HUES48 (cell line): ENCODE measurements around the gene APBB2.

Experiments
- H3K27ac ChIP-seq: one replicate; pipeline ENCODE4 v1.7.0; 2013; ENCODE audit warnings: low read depth, low read length, inconsistent platforms
- H3K27me3 ChIP-seq: 2 replicates; pipeline ENCODE4 v1.6.1; 2013; ENCODE audit warnings: mild to moderate bottlenecking, low read length; ENCODE audit not compliant: control insufficient read depth, insufficient read depth
- H3K36me3 ChIP-seq: 2 replicates; pipeline ENCODE4 v1.6.1; 2013; ENCODE audit warnings: low read length; ENCODE audit not compliant: control insufficient read depth, insufficient read depth
- H3K4me1 ChIP-seq: 2 replicates; pipeline ENCODE4 v1.6.1; 2013; ENCODE audit warnings: mild to moderate bottlenecking, low read length; ENCODE audit not compliant: control insufficient read depth, insufficient read depth
- H3K4me3 ChIP-seq: 2 replicates; pipeline ENCODE4 v1.5.1; 2013; ENCODE audit warnings: mild to moderate bottlenecking, low read depth, low read length
- H3K9ac ChIP-seq: 2 replicates; pipeline ENCODE4 v1.6.1; 2013; ENCODE audit warnings: mild to moderate bottlenecking, low read depth, low read length, moderate library complexity
- H3K9me3 ChIP-seq: 2 replicates; pipeline ENCODE4 v1.6.1; 2013; ENCODE audit warnings: low read length; ENCODE audit not compliant: control insufficient read depth, insufficient read depth

Gene APBB2

GRCh38 chr4:41214136-41214824 is at the start of gene APBB2:
TSS of gene APBB2 (minus strand) at chr4:41214542. CDS start at chr4:41033254, 181,288 bp downstream.
- peaks cover 22% of the 10 kb centered on the region for H3K4me1 ChIP-seq
- H3K4me3 ChIP-seq: peak within 1 kb of the TSS; percentile 83
- H3K27ac ChIP-seq: peak within 1 kb of the TSS; percentile 85
- peaks cover 10% of the 10 kb centered on the region for H3K27me3 ChIP-seq
- H3K9me3 ChIP-seq: no peaks in the 10 kb centered on the region
- H3K9ac ChIP-seq: peak within 1 kb of the TSS; percentile 71
- H3K36me3 ChIP-seq: no peaks in the 10 kb centered on the region

- peaks cover 95% of the 10 kb centered on the region for H3K36me3 ChIP-seq
- H3K4me3 ChIP-seq: no peak overlapping the region
- H3K9me3 ChIP-seq: no peaks in the 10 kb centered on the region
- H3K4me1 ChIP-seq: peaks cover 14% of the 10 kb centered on the region
- H3K27me3 ChIP-seq: no peaks in the 10 kb centered on the region
- H3K9ac ChIP-seq: no peak overlapping the region
- H3K27ac ChIP-seq: no peak overlapping the region
These were observed 47.9 kb upstream of the APBB2 start for GRCh38 chr4:41262198-41262597.

DNA sequence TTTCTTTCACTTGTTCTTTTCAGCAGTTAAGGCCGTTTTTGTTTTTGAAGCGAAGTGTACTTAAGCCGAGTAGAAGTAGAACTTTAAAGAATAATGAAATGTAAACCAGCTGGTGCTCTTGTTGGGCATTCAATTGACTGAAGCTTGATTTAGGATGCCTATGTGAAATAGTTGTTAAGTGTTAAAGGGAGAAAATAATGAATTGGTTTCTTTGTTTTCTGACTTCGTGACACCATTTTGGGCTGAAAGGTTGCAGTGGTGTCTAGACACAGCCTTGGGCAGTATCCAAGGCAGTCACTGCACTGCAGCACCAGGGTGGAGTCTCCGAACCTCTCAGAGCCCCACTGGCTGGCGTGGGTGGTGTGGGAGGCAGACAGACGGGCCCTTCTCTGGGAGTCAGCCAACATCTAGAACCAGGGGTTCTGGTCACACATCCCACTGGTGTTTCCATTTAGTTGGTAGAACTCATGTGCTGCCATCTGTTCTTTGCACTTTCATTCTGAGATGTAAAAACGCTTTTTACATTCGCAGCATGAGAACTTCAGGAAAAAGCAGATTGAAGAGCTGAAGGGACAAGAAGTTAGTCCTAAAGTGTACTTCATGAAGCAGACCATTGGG is 45.9 kb upstream of the APBB2 start:
- Histone ChIP-seq H3K9me3 (no peaks in the 10 kb centered on the region), H3K9ac (no peak overlapping the region), H3K27ac (no peak overlapping the region), H3K27me3 (no peaks in the 10 kb centered on the region), H3K36me3 (peaks cover 76% of the 10 kb centered on the region), H3K4me1 (peaks cover 22% of the 10 kb centered on the region), H3K4me3 (no peak overlapping the region)

DNA sequence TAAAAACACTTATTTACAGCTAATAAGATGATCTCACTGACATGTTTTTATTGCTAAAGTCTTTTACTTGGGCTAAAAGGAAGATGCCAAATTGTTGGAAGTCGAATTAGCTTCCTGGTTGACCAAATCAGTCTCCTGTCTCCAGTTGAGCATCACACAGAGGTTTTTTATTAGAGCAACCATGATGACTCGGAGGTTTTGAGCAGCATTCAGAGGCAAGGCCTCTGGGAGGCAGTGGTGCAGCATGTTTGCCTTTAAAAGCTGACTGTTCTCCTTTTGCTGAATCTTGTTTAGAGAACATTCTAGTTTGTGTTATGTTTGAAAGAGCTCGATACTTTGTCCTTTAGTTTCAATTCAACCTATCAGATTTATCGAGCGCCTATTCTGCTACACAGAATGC is 44.4 kb upstream of the APBB2 start:
- H3K4me1 ChIP-seq: peaks cover 23% of the 10 kb centered on the region
- peak overlapping the region; percentile 92 for H3K27ac ChIP-seq
- peak overlapping the region; percentile 77 for H3K4me3 ChIP-seq
- no peaks in the 10 kb centered on the region for H3K27me3 ChIP-seq
- no peaks in the 10 kb centered on the region for H3K9me3 ChIP-seq
- H3K36me3 ChIP-seq: peaks cover 61% of the 10 kb centered on the region
- H3K9ac ChIP-seq: peak overlapping the region; percentile 93

GRCh38 chr4:41257906-41258305 is 43.6 kb upstream of the APBB2 start:
- H3K9ac ChIP-seq: peak overlapping the region; percentile 93

GRCh38 chr4:41257257-41257901 is 43.0 kb upstream of the APBB2 start:
- Histone ChIP-seq H3K27ac (peak overlapping the region; percentile 92), H3K27me3 (no peaks in the 10 kb centered on the region), H3K36me3 (peaks cover 47% of the 10 kb centered on the region), H3K4me3 (peak overlapping the region; percentile 77), H3K4me1 (peaks cover 23% of the 10 kb centered on the region), H3K9me3 (no peaks in the 10 kb centered on the region), H3K9ac (peak overlapping the region; percentile 93)

More at GRCh38 chr4:41257906-41258305, 43.6 kb upstream of the APBB2 start:
- peak overlapping the region; percentile 92 for H3K27ac ChIP-seq
- no peaks in the 10 kb centered on the region for H3K9me3 ChIP-seq
- H3K4me1 ChIP-seq: peaks cover 23% of the 10 kb centered on the region
- H3K4me3 ChIP-seq: peak overlapping the region; percentile 77
- H3K27me3 ChIP-seq: no peaks in the 10 kb centered on the region
- H3K36me3 ChIP-seq: peaks cover 52% of the 10 kb centered on the region

DNA sequence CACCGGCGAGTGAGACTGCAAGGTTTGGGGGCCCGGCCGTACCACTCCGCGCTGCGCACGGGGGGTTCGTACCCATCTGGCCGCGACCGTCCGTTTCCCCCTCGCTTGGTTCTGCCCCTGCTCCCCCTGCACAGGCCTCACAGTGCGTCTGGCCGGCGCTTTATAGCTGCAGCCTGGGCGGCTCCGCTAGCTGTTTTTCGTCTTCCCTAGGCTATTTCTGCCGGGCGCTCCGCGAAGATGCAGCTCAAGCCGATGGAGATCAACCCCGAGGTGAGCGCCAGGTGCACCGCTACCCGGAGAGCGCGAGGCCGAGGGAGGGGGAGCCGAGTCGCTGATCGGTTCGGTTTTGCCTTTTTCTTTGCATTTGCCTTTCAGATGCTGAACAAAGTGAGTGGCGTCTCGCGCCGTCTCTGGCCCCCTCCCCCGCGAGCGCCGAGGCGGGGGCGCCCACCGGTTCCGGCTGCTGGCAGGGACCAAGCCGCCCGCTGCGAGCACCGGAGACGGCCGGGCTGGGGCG is 42.5 kb upstream of the APBB2 start, which contains the start of gene UCHL1:
Gene UCHL1 (plus strand): TSS at position 189 of the 517 bp plus-strand sequence. CDS start 49 bp downstream, at position 238.
- Histone ChIP-seq H3K9ac (peak within 1 kb of the TSS; percentile 93), H3K4me1 (peaks cover 23% of the 10 kb centered on the region), H3K4me3 (peak within 1 kb of the TSS; percentile 77), H3K27ac (peak within 1 kb of the TSS; percentile 92), H3K36me3 (peaks cover 41% of the 10 kb centered on the region), H3K9me3 (no peaks in the 10 kb centered on the region), H3K27me3 (no peaks in the 10 kb centered on the region)

DNA sequence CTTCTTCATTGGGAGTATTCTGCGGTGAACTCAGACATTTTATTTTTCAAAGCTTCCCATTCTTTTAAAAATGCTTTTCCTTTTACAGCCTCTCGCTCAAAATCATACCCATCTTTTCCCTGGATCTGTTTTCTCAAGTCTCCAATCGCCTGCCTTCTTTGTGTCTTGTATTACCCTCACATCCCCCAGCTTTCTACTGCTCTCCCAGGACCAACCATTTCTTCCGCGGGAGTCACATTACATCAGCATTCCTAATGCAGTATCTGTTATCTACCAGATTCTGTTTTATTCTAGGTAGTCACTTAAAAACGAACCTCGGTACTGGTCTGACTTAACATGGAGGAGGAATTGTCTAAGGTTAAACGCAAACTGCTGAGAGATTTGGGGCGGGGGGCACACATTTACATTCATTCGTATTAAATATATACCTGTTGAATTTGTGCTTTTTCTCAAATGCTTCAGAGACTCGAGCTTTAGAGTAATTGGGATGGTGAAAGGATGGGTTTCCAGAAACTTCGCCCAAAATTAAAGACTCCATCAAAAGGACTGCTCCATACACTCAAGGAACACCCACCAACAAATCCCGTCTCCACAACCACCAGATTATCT is 41.9 kb upstream of the APBB2 start:
- no peaks in the 10 kb centered on the region for H3K9me3 ChIP-seq
- H3K36me3 ChIP-seq: peaks cover 36% of the 10 kb centered on the region
- peaks cover 23% of the 10 kb centered on the region for H3K4me1 ChIP-seq
- H3K9ac ChIP-seq: peak overlapping the region; percentile 93
- peak overlapping the region; percentile 77 for H3K4me3 ChIP-seq
- no peaks in the 10 kb centered on the region for H3K27me3 ChIP-seq
- peak overlapping the region; percentile 92 for H3K27ac ChIP-seq

DNA sequence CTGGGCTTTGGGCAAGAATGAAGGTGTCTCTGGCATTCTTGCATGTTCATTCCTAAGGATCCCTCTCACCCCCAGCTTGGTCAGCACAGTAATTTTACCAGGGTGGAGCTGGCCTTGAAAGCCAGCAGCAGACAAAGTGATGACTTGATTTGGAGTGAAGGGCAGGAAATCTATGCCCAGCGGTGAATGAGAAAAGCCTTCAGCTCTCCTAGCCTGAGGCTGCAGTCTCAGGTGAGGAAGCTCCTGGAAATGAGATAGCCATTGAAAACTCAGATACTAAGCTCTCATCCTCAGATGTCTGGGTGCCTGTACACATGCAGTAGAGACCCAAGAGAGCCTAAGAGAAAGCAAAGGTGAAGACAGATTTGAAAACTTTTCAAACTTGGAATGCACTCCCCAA is 31.6 kb upstream of the APBB2 start:
- Histone ChIP-seq H3K27me3 (no peaks in the 10 kb centered on the region), H3K36me3 (no peaks in the 10 kb centered on the region), H3K9me3 (no peaks in the 10 kb centered on the region), H3K27ac (no peak overlapping the region), H3K9ac (no peak overlapping the region), H3K4me3 (no peak overlapping the region), H3K4me1 (no peaks in the 10 kb centered on the region)

GRCh38 chr4:41241919-41242318 is 27.6 kb upstream of the APBB2 start:
- Histone ChIP-seq H3K27me3 (no peaks in the 10 kb centered on the region), H3K9ac (no peak overlapping the region), H3K4me1 (no peaks in the 10 kb centered on the region), H3K4me3 (no peak overlapping the region), H3K36me3 (no peaks in the 10 kb centered on the region), H3K9me3 (no peaks in the 10 kb centered on the region), H3K27ac (no peak overlapping the region)
